GM20000 (cell line): ENCODE data around the gene TMEM92.
A peak's percentile ranks its signal among the peaks of the same experiment; 100 is the strongest.

Source experiments
- DNase-seq: peaks from one replicate; pipeline ENCODE4 v3.0.0; 2012; ENCODE audit warnings: low spot score
- CTCF ChIP-seq: IDR thresholded peaks from 2 replicates; pipeline ENCODE4 v1.5.1; 2012; ENCODE audit warnings: mild to moderate bottlenecking, control low read depth; ENCODE audit errors: extremely low read depth, missing control alignments

TMEM92 gene

GRCh38 chr17:50264263-50265113 is 9.8 kb upstream of the TMEM92 start:
- TF ChIP-seq CTCF, result no peak
- peak; percentile 6 for DNase-seq

- no peak for DNase-seq
- no peak for TF ChIP-seq CTCF
Measured at GRCh38 chr17:50265212-50265611, 9.1 kb upstream of the TMEM92 start.

GRCh38 chr17:50265690-50266315 is 8.5 kb upstream of the TMEM92 start:
- no peak for TF ChIP-seq CTCF
- DNase-seq, result peak; percentile 5

GRCh38 chr17:50266384-50267073 is 7.7 kb upstream of the TMEM92 start:
- TF ChIP-seq CTCF, result no peak
- DNase-seq, result peak; percentile 5

GRCh38 chr17:50267074-50267841 is 7.0 kb upstream of the TMEM92 start:
- peak; percentile 16 for DNase-seq
- no peak for TF ChIP-seq CTCF

GRCh38 chr17:50268026-50268425 is 6.2 kb upstream of the TMEM92 start:
- peak; percentile 6 for DNase-seq
- no peak for TF ChIP-seq CTCF
